Measurements from ENCODE around the gene TENM4.

Gene TENM4

DNA sequence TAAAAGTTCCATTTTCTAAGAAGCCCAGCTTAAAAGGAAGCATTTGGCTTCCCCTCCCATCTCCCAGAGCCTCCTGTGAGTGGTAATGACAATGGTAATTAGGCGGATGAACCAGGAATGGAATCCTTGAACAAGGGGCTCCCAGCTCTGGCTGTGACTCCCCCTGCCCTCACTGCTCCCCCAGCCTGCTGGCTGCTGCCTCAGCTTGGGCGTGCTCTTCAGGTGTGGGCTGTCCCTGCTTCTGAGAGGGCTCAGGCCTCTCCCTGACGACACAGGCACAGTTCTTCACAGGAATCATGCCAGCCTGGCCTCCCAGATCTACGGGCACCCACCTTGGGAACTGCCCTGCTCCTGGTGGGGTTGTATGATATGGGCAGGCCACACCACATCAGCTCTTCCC, 784.5 kb downstream of the TENM4 start:
- no peak for DNase-seq
- TF ChIP-seq CTCF (IDR thresholded peaks at IDR 0.05; ENCODE audit: low read depth, low read length, missing control alignments), result no peak
- H3K4me3 ChIP-seq (ENCODE audit: low read depth, low read length), result no peak overlapping the region
- no peak overlapping the region for H3K27ac ChIP-seq
- in situ Hi-C loops (cut with HindIII; ENCODE audit: low pct_ligation_motif_present, low sequenced_read_pairs), result no loop called here
- H3K27me3 ChIP-seq (replicated peaks), result no peaks in the 10 kb centered on the region
- no peaks in the 10 kb centered on the region for H3K36me3 ChIP-seq (replicated peaks)

DNA sequence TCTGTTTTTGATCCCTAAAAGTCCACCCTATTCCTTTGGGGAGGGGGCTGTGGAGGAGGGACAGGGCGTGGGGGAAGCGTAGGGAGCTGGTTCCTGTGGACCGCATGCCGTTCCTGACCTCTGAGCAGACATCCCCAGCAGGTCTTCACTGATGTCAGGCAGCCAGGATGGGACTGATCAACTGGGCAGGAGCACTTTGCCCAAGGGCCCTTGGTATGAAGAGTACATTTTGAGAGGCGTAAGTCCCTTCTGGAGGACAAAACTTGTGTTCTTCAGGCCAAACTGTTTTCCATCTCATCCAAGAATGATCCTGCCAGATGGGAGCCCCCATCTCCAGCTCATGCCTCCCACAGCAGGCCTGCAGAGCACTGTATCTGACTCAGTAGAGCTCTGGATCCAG, 785.3 kb downstream of the TENM4 start:
- in situ Hi-C loops (cut with HindIII; ENCODE audit: low pct_ligation_motif_present, low sequenced_read_pairs), result no loop called here
- no peak for TF ChIP-seq CTCF (IDR thresholded peaks at IDR 0.05; ENCODE audit: low read depth, low read length, missing control alignments)
- H3K36me3 ChIP-seq (replicated peaks), result no peaks in the 10 kb centered on the region
- H3K27ac ChIP-seq, result no peak overlapping the region
- no peak overlapping the region for H3K4me3 ChIP-seq (ENCODE audit: low read depth, low read length)
- H3K27me3 ChIP-seq (replicated peaks), result no peaks in the 10 kb centered on the region
- DNase-seq, result no peak

- no peak for TF ChIP-seq CTCF (IDR thresholded peaks at IDR 0.05; ENCODE audit: low read depth, low read length, missing control alignments)
- in situ Hi-C loops (cut with HindIII; ENCODE audit: low pct_ligation_motif_present, low sequenced_read_pairs), result no loop called here
- Histone ChIP-seq H3K36me3 (replicated peaks) (no peaks in the 10 kb centered on the region), H3K27me3 (replicated peaks) (no peaks in the 10 kb centered on the region), H3K27ac (no peak overlapping the region), H3K4me3 (ENCODE audit: low read depth, low read length) (no peak overlapping the region)
- no peak for DNase-seq
Observed at GRCh38 chr11:78654866-78655265, 786.0 kb downstream of the TENM4 start.

- TF ChIP-seq CTCF (IDR thresholded peaks at IDR 0.05; ENCODE audit: low read depth, low read length, missing control alignments), result no peak
- H3K4me3 ChIP-seq (ENCODE audit: low read depth, low read length), result no peak overlapping the region
- H3K27me3 ChIP-seq (replicated peaks), result no peaks in the 10 kb centered on the region
- H3K27ac ChIP-seq, result no peak overlapping the region
- in situ Hi-C loops (cut with HindIII; ENCODE audit: low pct_ligation_motif_present, low sequenced_read_pairs), result no loop called here
- no peak for DNase-seq
- H3K36me3 ChIP-seq (replicated peaks), result no peaks in the 10 kb centered on the region
Observed at GRCh38 chr11:78654071-78654470, 786.8 kb downstream of the TENM4 start.

DNA sequence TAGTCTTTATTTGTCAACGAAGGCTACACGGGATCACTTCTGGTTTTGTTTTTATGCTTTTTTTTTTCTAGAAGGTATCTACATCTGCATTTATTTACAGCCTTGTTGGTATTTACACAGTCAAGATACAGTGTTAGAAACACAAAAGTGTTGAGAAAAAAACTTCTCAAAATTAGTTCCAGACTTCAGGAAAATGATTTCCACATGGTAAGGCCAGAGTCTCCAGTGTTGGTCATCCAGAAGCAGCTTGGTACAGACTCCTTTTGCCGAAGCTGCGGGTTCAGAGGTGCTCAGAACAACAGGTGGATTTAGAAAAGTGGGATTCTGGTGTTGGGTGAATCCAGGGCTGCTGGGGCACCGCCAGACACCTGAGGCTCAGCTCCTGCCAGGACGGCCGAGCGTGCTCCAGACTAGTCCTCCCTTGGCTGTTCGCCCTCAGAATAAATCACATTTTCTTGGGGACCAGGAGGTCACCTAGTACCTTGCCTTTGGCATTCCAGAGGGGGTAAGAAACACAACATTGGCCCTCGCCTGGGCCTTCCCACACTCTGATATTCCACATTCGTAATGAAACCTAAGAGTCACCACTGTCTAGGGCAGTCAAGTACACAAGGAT, 787.4 kb downstream of the TENM4 start:
- in situ Hi-C loops (cut with HindIII; ENCODE audit: low pct_ligation_motif_present, low sequenced_read_pairs), result no loop called here
- Histone ChIP-seq H3K36me3 (replicated peaks) (no peaks in the 10 kb centered on the region), H3K27ac (no peak overlapping the region), H3K4me3 (ENCODE audit: low read depth, low read length) (no peak overlapping the region), H3K27me3 (replicated peaks) (no peaks in the 10 kb centered on the region)
- no peak for TF ChIP-seq CTCF (IDR thresholded peaks at IDR 0.05; ENCODE audit: low read depth, low read length, missing control alignments)
- DNase-seq, result no peak

- Histone ChIP-seq H3K4me3 (ENCODE audit: low read depth, low read length) (no peak overlapping the region), H3K36me3 (replicated peaks) (no peaks in the 10 kb centered on the region), H3K27ac (no peak overlapping the region), H3K27me3 (replicated peaks) (no peaks in the 10 kb centered on the region)
- no peak for TF ChIP-seq CTCF (IDR thresholded peaks at IDR 0.05; ENCODE audit: low read depth, low read length, missing control alignments)
- no peak for DNase-seq
- in situ Hi-C loops (cut with HindIII; ENCODE audit: low pct_ligation_motif_present, low sequenced_read_pairs), result no loop called here
Observed at GRCh38 chr11:78652843-78653239, 788.0 kb downstream of the TENM4 start.

All from brain microvascular endothelial cell (primary cell).